Panc1 (cell line): ENCODE results near the gene NT5M.

Experiments
- CTCF ChIP-seq: fragments of 450-650 bp; IDR thresholded peaks from 2 replicates; pipeline ENCODE4 v1.5.1; 2017; ENCODE audit warnings: mild to moderate bottlenecking
- POLR2AphosphoS5 ChIP-seq: IDR thresholded peaks from 2 replicates; pipeline ENCODE4 v1.6.1; 2012; ENCODE audit warnings: mild to moderate bottlenecking, low read depth, low read length, moderate library complexity
- REST ChIP-seq, 2 experiments: IDR thresholded peaks; 2 replicates each; pipeline ENCODE4 v1.6.1; 2011 to 2012; ENCODE audit warnings: low read depth in 2 of 2, control low read depth in 1 of 2, low read length in 1 of 2, mild to moderate bottlenecking in 1 of 2, moderate library complexity in 1 of 2; ENCODE audit not compliant: insufficient read depth in 1 of 2
- SIN3A ChIP-seq: IDR thresholded peaks from 2 replicates; pipeline ENCODE4 v1.6.1; 2012; ENCODE audit warnings: low read depth, mild to moderate bottlenecking, low read length, moderate library complexity, borderline replicate concordance; ENCODE audit not compliant: insufficient read depth
- TCF7L2 ChIP-seq: IDR thresholded peaks from 2 replicates; pipeline ENCODE4 v1.6.1; 2011; ENCODE audit warnings: mild to moderate bottlenecking, low read depth, low read length, inconsistent platforms

- TF ChIP-seq POLR2AphosphoS5 (no peak), CTCF (no peak), TCF7L2 (no peak), REST (IDR thresholded peaks at IDR 0.05; ENCODE audit: insufficient read depth in 1 of 2, low read depth in 2 of 2, low read length in 1 of 2) (no peak), SIN3A (no peak)
These were observed 48.3 kb downstream of the NT5M start for GRCh38 chr17:17351356-17351891.
